ENCODE measurements around the gene HACE1.
A peak's percentile ranks its signal among the peaks of the same experiment; 100 is the strongest.

The HACE1 gene

DNA sequence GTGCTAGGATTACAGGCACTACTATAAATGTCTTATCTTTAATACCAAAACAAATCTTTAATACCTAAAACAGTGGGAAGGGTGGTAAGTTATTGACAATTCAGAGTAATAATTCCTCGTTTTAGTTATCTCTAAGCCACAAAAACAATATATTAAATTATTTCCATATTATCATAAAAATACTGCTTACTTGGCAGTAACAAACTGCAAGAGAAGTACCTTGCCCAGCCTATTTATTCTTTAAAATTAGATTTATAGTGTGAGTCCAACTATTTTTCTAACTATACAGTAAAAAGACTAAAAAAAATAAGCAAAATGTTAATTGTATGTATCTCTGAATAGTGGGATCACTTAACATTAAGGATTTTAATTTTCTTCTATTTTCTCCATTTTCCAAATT lies 123.2 kb downstream of the HACE1 start:
- no peak for DNase-seq

DNA sequence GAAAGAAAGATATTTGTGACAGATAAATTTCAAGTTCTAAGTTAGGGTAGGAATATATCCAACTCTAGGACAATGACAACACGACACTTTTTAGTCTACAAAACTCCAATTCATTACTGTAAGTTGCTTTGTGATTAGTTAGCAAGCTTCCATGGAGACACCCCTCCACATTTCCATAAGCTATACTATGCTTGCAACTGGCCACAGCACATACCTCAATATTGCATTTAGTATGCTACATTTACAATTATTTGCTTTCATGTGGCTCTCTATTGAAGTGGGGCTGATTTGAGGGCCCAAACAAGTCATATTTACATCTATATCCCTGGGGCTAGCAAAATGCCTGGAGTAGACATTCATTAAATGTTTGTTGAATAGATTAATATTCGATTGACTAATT lies 129.3 kb downstream of the HACE1 start:
- no peak for DNase-seq

DNA sequence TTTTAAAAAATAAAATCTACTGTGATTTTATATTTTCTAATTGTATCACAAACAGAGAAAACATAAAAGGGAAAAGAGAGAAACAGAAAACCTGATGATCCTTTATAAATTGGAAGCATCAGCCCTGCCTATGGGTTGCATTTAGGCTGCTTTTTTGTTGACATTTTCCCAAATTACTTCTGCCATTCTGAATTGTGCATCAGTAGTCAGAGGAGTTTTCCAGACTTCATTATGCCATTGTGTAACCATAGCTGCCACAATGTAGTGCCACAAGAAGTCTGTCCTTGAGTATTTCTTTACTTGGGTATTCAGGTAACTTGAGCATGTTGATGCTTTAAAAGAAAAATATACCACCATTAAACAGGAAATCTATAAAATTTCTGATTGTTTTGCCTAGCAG lies 130.3 kb downstream of the HACE1 start:
- DNase-seq, result no peak

DNA sequence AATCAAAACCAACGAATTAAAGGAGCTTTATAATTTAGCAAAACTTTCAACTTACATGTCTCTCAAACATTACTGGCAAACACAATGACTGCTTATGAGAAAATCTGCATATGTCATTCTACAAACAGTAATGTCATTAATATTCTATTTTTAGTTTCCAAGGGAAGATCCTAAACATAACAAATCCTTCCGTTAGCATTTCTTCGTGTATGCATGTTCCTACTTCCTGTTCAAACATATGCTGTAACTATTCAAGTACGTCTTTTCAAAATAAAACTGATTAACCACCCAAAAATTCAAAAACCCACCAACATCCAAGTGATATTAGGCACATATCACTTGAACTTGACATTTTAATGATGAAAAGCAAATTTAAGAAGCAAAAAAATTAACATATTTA lies 131.3 kb downstream of the HACE1 start:
- no peak for DNase-seq

DNA sequence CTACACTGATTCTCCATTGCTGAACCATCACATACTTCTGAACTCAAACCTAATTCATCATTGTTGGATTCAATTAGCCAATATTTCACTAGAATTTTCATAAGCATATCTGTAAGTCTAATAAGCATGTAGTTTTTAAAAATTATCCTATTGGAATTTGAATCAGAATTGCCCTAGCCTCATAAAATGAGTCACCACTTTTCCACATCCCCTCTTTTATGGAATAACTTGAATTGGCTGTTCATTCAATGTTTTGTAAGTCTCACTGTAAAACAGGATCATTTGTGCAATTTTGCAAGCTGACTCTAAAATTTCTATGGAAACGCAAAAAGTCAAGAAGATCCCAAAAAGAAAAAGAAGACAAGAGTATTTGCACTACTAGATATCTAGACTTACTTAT lies 141.0 kb downstream of the HACE1 start:
- no peak for DNase-seq

DNA sequence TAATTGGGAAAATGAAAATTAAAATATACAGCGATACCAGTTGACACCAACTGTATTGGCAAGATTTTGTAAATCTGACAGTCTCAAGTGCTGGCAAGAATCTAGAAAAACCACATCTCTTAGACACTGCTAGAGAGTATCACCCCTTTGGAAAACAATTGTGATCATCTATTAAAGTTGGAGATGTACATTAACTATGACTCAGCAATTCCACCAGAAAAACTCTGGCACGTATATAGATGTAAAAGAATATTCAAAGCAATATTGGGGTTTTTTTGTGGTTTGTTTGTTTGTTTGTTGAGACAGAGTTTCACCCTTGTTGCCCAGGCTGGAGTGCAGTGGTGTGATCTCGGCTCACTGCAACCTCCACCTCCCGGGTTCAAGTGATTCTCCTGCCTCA lies 142.9 kb downstream of the HACE1 start:
- DNase-seq, result no peak

DNA sequence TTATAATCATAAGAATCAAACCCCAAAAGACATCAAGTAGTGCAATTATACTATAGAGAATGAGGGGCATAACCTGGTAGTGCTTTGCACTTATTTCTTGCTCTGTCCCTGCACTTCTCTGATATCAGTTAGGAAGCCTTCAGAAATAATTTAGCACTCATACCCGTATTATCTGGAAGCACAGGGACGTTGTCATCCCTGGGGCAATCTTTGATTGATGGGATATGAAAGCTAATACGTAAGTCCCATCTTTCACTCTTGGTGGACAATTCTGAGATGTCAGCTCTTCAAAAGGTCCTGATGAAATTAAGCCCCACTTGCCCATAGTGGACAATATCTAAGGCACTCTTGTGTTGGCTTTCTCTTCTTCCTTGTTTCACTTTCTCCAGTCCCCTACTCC lies 144.9 kb downstream of the HACE1 start:
- DNase-seq, result no peak

DNA sequence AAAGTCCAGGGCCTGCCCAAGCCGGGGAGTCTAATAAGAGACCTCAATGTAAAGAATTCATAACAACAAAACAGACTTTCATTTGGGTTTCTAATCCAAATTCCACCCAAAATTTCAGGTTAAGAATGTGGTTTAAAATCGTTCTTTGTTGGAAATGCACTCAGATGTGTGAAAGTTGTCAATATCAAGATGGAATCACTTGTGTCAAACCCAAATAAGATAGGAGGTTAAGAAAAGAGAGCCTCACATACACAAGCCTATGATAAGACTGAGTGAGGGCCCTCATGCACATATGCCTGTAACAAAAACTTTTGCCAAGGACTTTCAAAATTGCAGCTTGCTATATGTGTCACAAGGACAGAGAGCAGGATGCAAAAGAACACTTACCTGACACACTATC lies 145.7 kb downstream of the HACE1 start:
- DNase-seq, result no peak

DNA sequence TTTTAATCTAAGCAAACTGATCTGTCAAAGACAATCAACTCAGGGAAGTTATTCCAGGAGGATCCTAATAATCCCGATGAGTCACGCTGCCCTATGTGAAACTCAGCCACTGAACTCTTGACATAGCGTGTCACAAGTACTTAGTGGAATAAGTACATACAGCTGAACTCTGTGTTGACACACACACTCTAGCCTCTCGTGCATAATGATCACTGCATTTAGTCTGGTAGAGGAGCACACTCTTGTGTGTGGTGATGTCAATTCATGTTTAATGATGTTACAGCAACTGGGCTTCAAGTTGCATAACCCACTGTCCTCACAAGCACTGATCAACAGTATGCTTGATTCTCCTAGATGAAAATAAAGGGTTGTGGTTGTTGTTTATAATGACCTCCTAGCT lies 148.3 kb downstream of the HACE1 start:
- DNase-seq, result no peak

DNA sequence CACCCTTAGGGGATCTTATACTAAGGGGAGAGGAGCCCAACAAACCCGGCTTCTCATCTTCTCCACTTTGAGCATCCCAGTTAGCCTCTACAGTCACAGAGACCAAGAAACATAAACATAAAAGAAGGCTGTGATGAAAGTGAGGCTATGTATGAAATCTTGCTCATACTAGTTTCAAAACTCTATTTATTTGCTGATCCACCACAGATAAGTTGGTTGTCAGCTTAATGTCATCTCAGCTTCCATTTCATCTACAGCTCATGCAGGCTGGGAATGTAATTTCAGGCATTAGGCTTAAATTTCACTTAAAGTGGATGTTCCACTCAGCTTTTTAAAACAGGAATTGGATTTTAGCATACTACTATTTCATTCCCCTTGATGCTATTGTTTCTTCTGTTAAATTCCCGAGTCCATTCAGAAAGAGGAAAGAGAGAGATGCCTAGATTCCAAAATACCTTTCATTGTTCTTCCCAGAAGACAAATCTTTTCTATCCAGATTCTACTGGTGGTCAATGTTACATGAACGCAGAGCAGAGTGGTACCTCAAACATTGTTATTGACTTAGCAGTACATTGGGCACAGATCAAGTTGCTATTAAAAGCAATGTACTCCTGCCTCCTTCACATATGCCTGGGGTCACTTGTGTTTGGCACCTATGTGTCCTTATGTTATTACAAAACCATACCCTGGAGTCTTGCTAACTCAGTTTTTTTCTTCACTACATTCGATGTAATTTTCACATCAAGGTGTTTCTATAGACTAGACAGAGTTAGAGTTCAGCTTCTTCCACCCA lies 149.0 kb downstream of the HACE1 start:
- DNase-seq, result no peak

DNA sequence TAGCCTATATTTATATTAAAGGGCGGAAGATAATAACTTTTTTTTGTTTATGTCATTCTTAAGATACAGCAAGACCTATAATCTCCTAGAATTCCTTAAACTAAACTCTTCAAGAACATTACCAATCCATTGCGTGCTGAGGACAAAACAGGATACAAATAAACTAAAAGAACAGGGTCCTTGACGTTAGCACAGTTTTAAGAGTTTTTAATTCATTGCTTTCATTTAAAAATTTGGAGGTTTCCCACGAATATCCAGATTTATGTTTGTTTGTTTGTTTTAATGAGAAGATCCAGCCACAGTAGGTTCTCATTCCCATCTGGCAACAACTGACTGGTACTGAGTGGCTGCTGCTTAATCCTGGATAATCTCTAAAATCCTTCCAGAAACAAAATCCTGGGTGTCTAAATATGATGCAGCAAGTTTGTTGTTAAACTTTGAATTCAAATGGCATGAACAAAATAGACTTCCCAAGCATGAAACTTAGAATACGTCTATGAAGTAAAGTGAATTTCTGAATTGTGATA lies 153.7 kb downstream of the HACE1 start:
- no peak for DNase-seq

DNA sequence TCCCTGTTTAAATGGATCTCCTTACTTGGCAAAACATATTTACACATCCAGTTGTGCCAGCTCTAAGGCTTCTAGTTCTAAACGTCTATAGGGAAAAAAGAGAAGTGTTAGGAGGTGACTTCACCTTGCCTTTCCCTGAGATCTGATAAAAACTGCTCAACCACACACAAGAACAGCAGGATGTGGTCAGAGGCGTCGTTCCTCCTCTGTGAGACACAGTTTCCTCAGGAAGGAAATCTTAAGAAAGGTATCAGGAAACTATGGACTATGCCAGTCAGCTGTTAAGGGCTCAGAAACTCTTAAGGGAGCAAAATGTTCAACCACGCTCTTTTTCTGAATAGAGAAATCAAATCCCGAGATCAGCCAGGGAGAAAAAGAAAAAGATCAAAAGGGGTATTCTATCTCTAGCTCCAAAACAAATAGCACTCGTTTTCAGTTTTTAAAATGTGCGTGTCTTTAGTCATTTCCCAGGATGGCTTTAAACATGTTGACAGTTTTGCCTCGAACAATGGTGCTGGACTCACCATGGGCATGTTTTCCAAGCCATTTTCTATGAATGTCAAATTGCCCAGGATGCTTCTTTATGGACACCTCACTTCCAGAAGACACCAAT lies 154.5 kb downstream of the HACE1 start:
- peak; percentile 60 for DNase-seq

DNA sequence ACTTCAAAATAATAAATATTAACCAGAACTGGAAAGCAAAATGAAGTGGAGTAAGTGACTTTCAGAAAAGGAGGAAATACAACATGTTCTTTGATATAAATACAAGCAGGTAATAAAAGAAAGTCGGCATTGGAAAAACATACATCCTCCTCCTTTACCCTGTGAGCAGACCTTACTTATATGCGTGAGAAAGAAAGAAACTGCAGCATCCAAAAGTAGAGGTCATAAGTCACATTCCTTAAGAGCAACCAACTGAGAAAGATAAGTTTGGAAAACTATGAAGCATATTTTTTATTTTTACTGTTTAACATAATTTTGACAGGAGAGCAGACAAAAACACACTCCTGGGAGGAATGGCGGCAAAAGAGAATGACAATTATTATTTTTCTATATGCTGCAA lies 155.5 kb downstream of the HACE1 start:
- no peak for DNase-seq

DNA sequence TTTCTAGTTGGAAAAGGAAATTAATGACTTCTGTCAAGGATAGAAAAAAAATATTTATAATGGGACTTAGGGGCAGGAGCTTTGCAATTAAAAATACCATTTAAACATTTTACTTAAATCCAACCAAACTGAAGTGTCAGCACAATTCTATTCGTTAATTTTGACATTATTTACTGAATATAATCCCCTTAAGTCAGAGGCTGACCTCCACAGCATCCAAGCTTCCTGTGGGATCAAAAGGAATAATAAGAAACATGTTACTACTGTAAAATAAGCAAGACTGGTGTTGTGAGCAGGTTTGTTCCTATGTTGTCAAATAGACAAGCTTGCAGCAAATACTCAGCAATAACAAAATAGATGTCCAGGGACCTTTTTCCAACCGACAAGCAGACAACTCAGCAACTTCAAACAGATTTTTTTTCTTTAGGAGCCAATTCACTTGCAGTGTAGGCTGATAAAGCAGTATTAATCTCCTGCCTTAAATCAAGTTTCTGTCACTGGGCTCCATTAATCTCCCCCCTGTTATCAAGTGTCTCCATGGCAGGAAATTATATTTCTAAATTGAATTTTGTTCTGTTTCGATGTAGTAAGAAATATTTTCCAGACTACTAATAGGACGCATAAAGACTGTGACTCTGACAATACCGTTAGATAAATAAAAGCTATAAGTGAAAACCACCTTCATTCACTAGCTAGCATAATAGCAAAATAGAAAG lies 157.4 kb downstream of the HACE1 start:
- DNase-seq, result no peak

DNA sequence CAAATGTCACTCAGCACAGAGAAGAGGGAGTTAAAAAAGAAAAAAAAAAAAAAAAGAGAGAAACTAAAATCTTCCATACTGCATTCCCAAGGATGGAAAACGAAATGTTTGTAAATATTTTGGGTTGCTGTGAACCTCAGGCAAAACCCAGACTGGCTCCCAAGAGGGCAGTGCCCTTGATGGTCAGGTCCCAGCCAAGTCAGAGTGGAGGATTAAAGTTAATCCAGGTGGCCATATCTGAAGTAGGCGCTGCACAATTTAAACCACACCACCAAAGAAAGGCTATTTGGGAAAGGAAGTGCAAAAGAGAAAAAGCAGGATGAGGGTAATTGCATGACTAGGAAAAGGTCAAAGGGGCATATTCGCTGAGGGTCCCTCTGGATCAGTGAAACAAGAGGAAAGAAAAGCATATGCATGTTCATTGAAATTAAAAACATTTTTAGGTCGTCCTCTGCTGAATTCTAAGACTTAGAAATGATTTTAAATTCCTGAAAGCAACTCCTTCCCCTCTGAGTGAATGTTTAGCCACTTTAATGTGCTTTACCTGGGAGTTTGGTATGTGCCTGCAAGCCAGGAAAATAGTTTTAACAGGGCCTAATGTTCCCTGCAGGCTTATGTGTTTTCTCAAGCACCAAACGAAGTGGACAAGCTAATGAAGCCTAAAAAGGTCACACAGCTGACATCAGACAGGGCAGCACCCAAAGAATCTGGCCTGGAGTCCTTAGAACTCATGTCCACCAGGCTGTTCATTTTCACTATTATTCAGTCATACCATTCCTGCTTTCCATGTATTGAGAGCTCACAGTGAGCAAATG lies 159.1 kb downstream of the HACE1 start:
- DNase-seq, result no peak

DNA sequence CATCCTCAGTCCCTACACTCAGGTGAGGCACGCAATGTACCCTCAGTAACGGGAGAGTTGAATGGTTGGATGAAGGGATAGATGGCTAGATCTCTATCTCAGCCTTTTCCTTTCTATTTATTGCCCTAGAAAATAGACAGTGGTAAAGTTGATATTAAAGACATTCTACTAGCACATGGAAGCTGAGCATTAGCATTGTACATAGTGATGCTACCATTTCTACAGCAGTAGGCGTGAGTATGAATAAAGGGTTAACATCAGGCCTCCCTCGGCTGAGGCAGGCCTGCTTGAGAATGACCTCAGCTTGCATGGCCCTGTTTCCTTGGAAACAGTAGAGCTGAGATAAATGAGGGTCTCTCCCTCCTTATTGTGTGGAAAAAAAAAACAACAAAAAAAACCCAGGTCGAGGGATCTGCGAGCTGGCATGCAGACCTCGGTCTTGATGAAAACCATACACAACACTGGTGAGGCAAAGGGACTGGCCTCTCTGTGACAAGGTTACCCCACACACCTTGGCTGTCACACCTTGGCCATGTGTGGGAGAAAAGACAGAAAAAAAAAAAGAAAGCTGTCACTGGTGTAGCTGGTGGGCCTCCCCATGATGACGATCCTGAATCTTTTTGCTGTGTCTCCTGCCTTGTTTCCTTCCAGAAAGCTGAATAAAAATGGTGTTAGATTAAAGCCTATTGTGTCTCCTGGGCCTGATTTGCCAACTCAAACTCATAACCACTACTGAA lies 160.0 kb downstream of the HACE1 start:
- no peak for DNase-seq

DNA sequence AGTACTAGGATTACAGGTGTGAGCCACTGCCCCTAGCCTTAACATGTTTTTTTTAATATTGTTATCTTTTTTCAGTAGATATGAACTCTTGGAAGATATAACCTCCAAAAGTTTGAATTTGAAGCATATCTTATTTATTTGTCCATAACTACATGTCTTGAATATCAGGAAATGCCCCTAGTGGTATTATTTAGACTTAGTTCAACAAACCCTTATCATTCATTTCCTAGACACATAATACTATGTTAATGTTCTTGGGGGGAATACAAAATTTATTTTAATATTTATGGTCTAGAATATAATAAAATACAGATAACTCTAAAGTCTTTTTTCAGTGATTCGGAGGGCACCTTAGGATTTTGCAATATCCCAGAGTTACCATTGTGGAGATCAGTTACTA lies 160.7 kb downstream of the HACE1 start:
- no peak for DNase-seq

DNA sequence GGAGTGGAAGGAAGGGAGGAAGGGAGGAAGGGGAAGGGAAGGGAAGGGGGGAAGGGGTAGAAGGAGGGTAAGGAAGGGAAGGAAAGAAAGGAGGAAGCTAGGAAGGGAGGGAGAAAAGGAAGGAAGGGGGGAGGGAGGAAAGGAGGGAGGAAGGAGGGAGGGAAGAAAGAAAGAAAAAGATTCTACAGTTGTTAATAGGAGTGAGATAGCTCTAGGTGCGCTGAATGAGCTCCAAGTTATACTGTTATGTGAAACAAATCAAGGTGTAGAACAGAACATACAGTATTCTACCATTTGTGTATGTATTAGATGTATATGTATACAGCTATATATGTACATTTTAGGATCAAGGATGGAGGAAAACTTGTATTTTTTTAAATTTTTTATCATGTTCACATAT lies 167.7 kb downstream of the HACE1 start:
- no peak for DNase-seq

DNA sequence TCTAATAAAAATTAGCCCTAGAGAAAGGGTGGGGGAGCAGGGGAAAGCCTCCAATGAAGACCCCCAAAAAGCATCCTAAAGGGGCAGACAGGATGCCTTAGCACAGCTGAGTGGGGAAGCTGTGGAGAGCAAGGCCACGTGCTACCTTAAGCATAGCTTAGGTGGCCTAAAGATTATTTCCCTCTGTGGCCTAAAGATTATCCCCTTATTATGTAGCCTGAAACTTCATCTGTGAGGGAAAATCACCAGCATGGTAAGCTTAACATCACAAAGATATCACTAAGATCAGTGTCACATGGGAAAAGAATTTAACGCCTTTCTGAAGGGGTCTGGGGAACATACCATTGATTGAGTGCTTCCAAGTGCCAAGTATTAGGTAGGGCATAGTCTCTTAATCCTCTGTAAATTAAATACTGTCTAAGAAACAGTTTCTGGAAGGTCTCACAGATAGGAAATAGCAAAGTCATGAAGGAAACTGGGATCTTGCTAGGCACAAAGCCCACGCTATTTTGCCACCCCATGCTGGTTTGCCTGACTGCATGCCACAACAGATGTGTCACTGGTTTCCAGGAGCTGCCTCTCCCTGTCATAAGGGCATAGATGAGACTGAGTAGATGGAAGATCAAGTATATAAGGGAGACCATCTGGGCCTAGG lies 170.0 kb downstream of the HACE1 start:
- DNase-seq, result no peak

DNA sequence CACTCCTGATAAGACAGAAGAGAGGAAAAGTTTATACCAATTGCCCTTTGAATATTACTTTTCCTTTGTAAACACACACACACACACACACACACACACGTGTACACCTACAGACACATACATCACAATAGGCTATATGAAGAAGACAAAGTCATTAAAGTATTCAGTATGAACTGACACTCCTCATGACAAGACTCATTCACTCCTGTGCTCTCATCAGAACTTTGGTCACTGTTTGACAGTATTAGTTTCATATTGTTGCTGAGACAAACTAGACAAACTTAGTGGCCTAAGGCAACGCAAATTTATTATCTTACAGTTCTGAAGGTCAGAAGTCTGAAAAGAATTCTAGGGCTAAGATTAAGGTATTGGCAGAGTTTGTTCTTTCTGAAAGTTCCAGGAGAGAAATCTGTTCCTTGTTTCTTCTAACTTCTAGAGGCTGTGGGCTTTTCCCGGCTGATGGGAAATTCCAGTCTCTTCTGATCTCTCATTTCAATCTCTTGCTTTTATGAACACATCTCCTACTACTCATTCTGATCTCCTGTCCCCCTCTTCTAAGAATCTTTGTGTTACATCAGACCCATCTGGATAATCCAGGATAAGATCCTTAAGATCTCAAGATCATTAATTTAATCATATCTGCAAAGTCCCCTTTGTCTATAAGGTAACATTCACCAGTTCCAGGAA lies 171.3 kb downstream of the HACE1 start:
- DNase-seq, result peak; percentile 16

DNA sequence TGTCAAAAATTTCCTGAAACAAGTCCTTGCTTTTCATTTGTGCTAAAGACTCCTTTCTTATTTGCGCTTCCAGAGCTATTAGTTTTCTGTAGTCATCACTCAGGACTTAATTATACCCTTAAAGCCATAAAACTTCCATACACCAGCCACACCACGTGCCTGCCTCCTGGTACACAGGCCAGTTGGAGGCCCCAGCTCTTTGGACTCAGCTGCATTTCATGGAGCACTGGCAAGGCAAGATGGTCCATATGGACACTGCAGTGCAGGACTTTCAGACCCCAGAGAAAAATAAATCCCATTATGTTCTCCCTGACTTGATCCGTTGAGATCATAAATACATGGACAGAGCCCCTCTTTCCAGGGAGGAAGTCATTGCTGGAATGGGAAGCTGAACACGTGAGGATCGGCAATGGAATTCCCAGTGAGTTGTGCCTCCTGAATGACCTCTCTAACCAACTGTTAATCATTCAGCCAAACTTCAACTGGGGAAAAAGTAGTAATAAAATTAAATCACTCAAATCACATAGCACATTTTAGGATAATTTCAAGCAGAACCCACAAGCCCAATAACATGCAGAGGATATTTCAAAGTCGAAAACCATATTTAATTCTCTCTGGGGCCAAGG lies 173.1 kb downstream of the HACE1 start:
- no peak for DNase-seq
